NCI-H748 (cell line): Measurements from ENCODE around the gene RHOB.
"Not testable (repeated sequence)": the region's sequence is repeated elsewhere in the genome, so short reads cannot be mapped to it uniquely, and the experiment has no call there.

Experiments
- DNase-seq: peaks from one replicate; lab custom pipeline; 2025; ENCODE audit not compliant: unreplicated experiment; lab: John Stamatoyannopoulos, UW

Gene RHOB

GRCh38 chr2:20490300-20491181, 43.7 kb downstream of the RHOB start:
- DNase-seq = no peak

- DNase-seq = no peak
Observed at GRCh38 chr2:20491739-20492531, 45.1 kb downstream of the RHOB start.

- not testable (repeated sequence) for DNase-seq
Observed at GRCh38 chr2:20493095-20493494, 46.2 kb downstream of the RHOB start.

GRCh38 chr2:20494241-20494640, 47.4 kb downstream of the RHOB start:
- DNase-seq = no peak

- no peak for DNase-seq
Observed at GRCh38 chr2:20496076-20496872, 49.4 kb downstream of the RHOB start.

GRCh38 chr2:20496942-20497341, 50.1 kb downstream of the RHOB start:
- DNase-seq = no peak
